Muscle of arm (tissue), 14 donors: ENCODE measurements around the gene FSTL1. TPM values are rescaled to one million over a fixed set of nuclear protein-coding genes. Genes with fewer than 3 reads are reported as not detected.

Experiments used
- DNase-seq: peaks from one replicate; pipeline ENCODE4 v3.0.0-alpha.2; 2013
- long read RNA-seq, 11 donors: transcript quantifications; one replicate each; lab custom pipeline, GENCODE V29; 2026
- polyA plus RNA-seq, 12 donors: library from polyadenylated mRNA; unstranded; fragments of 120-200 nt; gene quantifications; one replicate each; pipeline ENCODE4 v1.2.1, GENCODE V29; 2013; ENCODE audit not compliant: insufficient read length in 12 of 12

FSTL1 gene, protein sequence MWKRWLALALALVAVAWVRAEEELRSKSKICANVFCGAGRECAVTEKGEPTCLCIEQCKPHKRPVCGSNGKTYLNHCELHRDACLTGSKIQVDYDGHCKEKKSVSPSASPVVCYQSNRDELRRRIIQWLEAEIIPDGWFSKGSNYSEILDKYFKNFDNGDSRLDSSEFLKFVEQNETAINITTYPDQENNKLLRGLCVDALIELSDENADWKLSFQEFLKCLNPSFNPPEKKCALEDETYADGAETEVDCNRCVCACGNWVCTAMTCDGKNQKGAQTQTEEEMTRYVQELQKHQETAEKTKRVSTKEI
- 1,000 to 10,000 TPM in 1 of 12 donors, 100 to 1,000 TPM in 11; 227 to 1,478 (median 662) TPM for polyA plus RNA-seq
- long read RNA-seq, donor 1, full-length matches to known transcripts: 79 of 90 reads
- long read RNA-seq, donor 1, partial matches to known transcripts: 11 of 90 reads
- long read RNA-seq, donor 1, other reads (novel, unspliced or antisense): 0 of 90 reads
- long read RNA-seq, donor 2, full-length matches to known transcripts: 222 of 1,217 reads
- long read RNA-seq, donor 2, partial matches to known transcripts: 222 of 1,217 reads
- long read RNA-seq, donor 2, other reads (novel, unspliced or antisense): 773 of 1,217 reads
- long read RNA-seq, donor 3, full-length matches to known transcripts: 63 of 76 reads
- long read RNA-seq, donor 3, partial matches to known transcripts: 0 of 76 reads
- long read RNA-seq, donor 3, other reads (novel, unspliced or antisense): 13 of 76 reads
- long read RNA-seq, donor 4, full-length matches to known transcripts: 70 of 82 reads
- long read RNA-seq, donor 4, partial matches to known transcripts: 5 of 82 reads
- long read RNA-seq, donor 4, other reads (novel, unspliced or antisense): 7 of 82 reads
- long read RNA-seq, donor 5, full-length matches to known transcripts: 193 of 278 reads
- long read RNA-seq, donor 5, partial matches to known transcripts: 72 of 278 reads
- long read RNA-seq, donor 5, other reads (novel, unspliced or antisense): 13 of 278 reads
- long read RNA-seq, donor 6, full-length matches to known transcripts: 104 of 134 reads
- long read RNA-seq, donor 6, partial matches to known transcripts: 19 of 134 reads
- long read RNA-seq, donor 6, other reads (novel, unspliced or antisense): 11 of 134 reads
- long read RNA-seq, donor 7, full-length matches to known transcripts: 83 of 88 reads
- long read RNA-seq, donor 7, partial matches to known transcripts: 0 of 88 reads
- long read RNA-seq, donor 7, other reads (novel, unspliced or antisense): 5 of 88 reads
- long read RNA-seq, donor 8, full-length matches to known transcripts: 188 of 249 reads
- long read RNA-seq, donor 8, partial matches to known transcripts: 21 of 249 reads
- long read RNA-seq, donor 8, other reads (novel, unspliced or antisense): 40 of 249 reads
- long read RNA-seq, donor 9, full-length matches to known transcripts: 233 of 351 reads
- long read RNA-seq, donor 9, partial matches to known transcripts: 76 of 351 reads
- long read RNA-seq, donor 9, other reads (novel, unspliced or antisense): 42 of 351 reads
- long read RNA-seq, donor 10, full-length matches to known transcripts: 118 of 139 reads
- long read RNA-seq, donor 10, partial matches to known transcripts: 15 of 139 reads
- long read RNA-seq, donor 10, other reads (novel, unspliced or antisense): 6 of 139 reads
- long read RNA-seq, donor 11, full-length matches to known transcripts: 205 of 274 reads
- long read RNA-seq, donor 11, partial matches to known transcripts: 24 of 274 reads
- long read RNA-seq, donor 11, other reads (novel, unspliced or antisense): 45 of 274 reads

DNA sequence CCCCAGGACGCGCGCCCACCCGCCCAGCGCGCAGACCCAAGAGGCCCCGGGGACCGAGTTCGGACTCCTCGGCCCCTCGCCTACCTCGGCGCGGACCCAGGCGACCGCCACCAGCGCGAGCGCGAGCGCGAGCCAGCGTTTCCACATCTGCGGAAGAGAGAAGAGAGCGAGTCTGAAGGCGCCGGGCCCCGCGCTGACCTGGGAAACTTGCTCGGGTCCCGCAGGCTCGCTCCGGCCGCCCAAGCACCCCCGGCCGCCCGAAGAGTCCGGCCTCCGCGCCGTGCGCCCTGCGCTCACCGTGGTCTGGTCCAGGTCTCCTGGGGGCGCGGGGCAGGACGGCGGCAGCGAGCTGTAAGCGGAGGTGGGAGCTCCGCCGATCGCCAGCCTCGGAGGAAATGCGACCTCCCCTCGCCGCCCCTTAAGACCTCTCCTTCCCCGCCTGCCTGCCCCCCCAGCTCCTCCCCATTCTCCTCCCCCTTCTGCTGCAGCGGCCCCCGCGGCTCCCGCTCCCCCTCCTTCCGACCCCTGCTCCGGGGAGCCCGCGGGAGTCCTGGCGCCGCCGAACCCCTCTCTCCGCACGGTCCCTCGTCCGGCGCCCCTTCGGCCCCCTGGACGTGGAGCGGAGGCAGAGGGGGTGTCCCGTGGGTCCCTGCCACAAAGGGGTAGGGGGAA lies at the start of gene FSTL1:
FSTL1 (minus strand) TSS at position 393 of the 672 bp plus-strand sequence; CDS start at position 147, 246 bp downstream.
- DNase-seq: peak; percentile 85

DNA sequence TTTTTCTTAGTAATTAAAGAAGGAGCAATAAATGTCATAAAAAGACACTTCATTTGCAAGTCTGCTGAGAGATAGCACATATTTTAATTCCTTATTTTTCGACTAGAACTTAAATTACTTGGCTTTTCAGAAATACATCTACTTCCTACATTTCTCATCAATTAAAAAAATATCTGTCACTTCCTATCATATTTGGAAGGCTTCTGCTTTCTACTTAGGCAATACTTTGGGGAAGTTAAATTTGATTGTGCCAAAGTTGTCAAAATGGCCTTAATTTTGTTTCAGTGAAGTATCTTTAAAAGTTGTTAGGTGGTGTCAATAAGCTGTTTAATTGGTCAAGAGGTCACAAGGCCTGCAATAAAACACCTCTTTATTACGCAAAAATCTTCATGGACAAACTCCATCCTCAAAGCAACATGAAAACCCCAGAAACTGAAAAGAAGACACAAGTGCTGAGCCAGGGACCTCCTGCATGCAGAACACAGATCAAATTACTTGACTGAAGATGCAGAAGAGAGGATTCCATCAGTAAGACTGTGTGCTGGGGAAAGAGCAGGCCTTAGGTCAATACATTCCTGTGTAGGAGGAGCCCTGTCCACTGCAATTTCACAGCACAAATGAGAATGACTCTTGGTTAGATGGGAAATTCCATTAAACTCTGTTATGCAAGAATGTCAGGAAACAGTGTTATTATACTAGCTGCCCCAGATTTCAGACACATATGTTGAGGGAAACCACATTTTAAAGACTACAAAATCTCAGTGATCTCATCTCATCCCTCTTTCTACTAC lies 48.0 kb upstream of the FSTL1 start:
- peak; percentile 62 for DNase-seq

DNA sequence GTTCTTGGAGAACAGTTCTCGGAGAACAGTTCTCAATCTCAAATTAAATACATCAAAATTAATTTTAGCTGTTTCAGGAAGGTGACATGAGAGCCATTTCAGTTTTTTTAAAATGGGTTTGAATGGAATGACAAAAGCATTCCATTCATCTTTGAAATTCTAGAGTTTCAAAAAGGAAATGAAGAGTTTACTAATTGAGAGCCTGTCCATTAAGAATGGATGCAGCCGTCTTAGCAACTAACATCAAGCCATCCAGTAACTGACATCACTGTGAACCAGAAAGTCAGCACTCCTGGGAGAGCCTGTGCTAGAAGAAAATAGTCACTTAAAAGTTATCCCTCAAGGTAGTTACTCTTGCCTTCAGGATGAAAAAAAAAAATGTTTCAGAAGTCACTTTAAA lies 47.0 kb upstream of the FSTL1 start:
- peak; percentile 40 for DNase-seq

DNA sequence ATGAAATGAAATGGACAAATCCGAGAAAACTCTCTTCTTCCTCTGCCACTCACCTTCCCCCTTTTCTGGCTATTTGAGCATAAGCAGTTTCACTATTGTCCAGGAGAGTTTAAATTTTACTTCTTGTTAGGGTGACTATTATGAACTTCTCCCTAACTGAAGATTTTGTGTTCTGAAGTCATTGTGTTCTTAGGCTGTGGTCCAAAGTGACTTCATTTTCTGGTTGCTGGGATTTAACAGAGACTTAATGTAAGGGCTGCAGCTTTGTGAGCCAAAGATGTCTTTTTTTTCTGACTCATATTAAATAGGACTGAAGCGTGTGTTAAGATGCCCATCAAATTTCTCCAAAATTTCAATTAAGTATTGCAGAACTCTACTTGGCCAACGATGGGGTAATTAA lies 46.5 kb upstream of the FSTL1 start:
- DNase-seq: peak; percentile 88

DNA sequence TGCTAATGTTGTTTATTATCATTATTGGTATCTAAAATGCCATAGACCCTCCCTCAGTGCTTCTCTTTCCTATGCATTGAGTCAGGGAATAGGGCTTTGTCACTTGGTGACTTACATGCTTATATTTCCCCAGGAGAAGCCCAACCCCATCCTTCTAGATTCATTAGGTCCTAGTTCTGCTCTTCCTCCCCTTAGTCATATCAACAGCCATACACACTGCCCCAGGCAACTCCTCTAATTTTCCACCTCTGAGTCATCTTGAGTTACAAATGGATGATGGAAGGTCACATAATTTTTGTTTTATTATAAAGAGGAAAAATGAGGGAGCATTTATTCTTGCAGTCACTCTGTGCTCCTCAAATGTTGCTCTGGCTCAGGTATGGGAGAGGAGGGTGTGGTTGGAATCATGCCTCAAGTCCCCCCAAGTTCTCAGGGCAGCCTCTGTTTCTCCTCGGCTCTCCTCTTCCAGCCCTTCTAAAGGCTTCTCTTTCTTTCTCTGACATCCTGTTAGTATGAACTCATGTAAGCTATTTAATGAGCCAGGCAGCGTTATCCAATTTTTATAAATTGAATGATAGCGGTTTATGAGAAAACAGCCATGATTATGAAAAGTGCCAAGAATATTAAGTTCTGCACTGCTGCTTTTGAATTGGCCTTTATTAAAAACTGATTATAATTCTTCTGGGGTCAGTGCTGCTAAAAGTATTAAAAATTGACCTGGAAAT lies 45.6 kb upstream of the FSTL1 start:
- DNase-seq: peak; percentile 45

DNA sequence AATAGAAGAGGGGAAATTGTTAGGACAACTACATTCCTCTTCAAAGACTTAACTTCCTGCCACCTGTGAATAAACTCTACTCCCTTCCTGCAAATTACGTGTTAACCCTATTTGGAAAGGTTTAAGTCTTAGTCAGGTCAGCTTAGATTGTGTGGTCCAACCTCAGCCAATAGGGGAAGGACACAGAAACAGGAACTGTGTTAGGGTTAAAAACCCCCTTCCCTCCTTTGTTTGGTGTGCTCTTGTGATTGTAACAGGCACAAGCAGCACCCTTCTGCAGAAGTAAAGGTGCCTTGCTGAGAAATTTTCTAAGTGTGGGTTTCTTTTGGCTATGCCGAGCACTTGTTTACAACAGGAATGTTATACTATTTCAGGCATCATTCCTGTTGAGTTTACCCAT lies 45.0 kb upstream of the FSTL1 start:
- no peak for DNase-seq

DNA sequence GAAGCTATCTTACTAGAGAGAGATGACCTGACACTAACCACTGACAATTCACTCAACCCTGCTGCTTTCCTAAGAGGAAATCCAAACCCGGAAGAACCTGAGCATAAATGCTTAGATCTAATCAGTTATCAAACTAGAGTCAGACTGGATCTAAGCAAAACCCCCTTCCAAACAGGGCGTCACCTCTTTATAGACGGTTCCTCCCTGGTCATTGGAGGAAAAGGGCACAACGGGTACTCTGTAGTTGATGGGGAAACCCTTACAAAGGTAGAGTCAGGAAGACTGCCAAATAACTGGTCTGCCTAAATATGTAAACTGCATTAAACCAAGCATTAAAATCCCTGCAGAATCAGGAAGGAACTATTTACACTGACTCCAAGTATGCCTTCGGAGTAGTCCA lies 41.3 kb upstream of the FSTL1 start:
- DNase-seq: no peak

DNA sequence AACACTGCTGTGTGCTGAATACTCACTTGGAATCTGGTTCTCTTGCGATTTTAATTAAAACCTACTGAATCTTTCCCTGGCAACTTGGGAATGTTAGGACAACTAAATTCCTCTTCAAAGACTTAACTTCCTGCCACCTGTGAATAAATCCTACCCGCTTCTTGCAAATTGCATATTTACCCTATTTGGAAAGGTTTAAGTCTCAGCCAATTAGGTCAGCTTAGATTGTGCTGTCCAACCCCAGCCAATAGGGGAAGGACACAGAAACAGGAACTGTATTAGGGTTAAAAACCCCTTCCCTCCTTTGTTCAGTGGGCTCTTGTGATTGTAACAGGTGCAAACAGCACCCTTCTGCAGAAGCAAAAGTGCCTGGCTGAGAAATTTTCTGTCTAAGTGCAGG lies 38.6 kb upstream of the FSTL1 start:
- no peak for DNase-seq

DNA sequence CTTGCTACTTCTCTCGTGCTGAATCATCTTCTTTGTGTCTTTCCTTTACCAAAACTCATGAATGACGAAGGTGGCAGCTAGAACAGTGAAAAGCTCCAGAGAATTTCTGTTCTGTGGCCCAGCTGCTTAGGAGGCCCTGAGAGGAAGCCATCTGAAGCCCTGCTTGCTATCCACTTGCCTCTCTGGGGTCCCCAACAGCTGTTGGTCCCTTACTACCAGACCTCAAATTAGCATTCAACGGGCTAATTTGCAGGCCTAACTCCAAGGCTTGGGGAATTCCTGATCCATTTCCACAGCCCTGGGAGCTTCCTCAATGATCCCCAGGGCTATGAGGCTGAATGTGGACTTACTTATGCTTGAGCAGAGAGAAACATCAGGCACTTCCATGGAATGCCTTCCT lies 37.5 kb upstream of the FSTL1 start:
- DNase-seq: no peak

DNA sequence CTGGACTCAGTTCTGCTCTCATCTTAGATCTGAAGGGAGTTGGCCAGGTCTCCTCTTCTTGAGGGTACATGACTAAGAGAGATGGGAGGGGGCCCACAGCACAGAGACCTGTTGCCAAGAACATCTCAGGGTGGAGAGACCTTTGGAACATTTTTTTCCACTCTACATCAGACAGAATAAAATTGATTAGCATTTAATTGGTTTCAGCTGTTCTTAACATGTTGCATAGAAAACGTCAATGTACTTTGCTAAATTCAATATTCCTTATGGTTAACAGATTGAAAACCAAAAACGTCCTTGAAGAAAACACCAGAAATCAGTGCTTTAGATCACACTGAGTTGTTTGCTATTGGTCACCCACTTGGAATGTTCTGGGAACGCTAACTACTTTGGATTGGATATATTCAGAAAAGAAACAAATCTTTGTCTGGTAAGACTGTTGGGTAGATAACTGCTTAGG lies 36.4 kb upstream of the FSTL1 start:
- DNase-seq: peak; percentile 85

DNA sequence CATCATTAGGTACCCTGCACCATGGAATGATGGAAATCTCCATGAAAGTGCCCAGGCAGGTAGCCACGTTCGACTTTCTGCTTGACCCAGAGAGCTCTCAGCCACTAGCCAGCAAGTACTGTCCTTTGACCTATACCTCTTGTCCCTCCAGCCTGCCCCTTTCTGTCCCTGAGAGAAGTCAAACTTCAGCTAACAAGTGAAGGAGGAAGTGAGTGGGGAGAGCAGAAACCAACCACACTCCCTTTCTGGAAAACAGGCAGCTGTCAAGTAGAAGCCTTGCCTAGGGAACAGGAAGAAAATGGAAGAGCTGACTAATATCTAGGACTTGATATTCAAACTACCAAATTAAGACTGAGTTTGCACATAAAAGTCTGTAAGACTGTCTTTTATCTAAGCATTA lies 30.3 kb upstream of the FSTL1 start:
- no peak for DNase-seq

DNA sequence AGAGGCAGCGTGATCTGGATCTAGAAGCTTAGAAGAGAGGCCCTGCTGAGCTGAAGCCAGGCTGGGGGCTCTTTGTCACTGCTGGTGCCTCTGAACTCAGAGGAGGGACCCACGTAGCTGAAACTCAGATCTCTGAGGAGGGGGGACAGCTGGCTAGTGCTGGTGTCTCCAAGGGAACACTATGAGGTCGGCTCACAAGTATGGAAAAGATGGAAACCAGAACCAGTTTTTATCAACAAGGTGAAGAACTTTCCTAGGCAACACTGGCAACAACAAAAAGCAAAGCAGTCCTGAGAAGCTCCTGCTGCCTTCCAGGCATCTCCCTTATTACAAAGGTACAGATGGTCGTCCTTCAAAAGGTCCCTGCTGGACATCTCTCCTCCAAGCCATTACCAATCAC lies 27.0 kb upstream of the FSTL1 start:
- DNase-seq: no peak

DNA sequence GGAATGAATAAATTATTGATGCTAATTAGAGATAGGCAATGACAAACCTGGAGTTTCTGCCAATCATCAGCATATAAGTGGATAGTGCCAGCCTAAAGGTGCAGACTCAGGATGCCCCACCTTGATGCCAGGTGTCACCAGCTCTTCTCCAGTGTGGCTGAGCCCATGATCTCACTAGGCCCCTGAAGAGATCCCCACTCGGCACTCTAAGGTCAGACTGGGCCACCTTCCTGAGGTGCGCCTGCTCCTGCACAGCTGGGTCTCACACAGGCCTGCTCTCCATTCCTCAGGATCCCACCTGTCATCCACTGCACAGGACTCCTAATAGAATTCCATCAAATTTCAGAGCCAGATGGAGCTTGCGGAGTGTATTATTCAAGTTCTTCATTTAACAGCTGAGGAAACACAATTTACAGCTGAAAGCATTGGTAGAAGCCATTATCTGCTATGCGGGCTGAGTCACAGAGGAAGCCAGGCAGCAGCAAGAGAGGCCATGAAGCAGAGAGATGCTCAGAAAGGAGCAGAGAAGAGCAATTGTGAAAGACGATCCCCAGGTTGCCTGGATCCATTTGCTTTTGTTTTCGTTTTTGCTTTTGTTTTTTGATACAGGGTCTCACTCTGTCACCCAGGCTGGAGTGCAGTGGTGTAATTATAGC lies 25.1 kb upstream of the FSTL1 start:
- no peak for DNase-seq

DNA sequence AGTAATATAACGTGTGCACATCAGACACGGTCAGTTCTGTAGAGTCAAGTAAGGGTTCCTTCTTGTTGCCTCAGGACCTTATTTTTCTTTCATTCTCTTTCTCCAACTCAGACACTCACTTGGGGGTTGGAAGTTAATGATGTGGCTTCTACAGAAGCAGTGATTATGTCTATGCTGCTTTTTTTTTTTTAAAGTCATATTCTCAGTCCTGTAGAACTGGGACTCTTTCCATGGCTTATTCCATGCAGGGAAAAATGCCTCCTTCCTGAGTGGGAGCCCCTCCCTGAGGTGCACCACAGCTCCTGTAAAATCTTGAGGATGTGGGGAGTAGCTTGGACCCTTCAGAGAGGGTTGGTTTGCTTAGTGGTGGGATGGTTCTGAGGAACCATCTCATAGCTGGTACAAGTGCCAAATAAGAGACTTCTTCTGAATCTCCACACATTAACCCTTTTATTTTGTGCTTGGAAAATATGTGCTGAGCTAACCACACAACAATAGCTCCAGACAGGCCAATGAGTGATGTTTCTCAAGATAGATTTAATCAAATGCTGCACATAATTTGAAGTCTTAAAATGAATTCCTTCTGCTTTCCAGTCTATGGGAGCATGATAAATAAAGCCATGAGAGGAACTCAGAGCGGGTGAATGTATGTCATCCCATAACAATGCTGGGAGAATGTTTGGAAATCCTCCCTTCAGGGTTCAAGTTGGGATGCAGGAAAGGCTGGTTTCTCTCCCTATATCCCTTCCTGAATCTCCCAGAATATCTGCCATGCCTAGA lies 23.3 kb upstream of the FSTL1 start:
- DNase-seq: no peak

DNA sequence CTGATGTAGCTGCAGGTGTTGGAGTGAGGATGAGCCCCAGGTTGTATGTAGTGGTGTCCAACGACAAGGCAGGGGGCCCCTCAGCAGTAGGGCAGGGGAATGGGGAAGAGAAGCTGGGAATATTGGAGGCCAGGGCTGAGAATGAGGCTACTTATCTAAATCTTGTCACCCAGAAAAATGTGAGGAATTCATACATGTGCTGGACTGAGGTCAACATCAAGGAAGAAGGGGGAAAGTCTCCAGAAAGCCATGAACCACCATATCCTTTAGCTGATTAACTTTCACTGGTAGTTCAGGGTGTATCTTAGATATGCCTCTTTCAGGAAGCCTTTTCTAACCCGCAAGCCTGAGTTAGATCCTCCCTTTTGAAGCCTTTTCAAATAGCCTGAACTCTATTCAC lies 22.6 kb upstream of the FSTL1 start:
- DNase-seq: no peak

DNA sequence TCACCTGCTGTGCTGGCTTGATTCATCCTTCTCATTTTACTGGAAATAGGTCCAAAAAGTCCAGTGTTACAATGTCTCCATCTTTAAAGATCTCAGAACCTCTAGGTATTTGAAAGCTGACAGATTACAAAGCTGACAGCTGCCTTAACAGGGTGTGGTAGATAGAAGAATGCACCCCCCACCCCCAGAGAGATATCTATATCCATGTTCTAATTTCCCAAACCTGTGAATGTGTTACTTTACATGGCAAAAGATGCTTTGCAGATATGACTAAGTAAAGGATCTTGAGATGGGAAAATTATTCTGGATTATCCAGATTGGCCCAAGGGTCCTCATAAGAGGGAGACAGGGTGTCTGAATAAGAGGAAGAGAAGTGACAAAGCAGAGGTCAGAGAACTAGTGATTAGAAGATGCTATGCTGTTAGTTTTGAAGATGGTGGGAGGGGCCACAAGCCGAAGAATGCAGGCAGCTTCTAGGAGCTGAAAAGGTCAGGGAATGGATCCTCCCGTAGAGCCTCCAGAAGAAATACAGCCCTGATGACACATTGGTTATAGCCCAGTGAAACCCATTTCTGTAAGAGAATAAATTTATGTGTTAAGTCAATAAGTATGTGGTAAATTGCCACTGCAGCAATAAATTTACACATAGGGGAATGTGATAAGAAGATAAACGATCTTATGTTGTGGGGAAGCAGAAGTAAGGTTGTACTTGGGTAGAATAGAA lies 21.5 kb upstream of the FSTL1 start:
- DNase-seq: no peak
